ENCODE data around the gene TARS2.

TARS2 gene

DNA sequence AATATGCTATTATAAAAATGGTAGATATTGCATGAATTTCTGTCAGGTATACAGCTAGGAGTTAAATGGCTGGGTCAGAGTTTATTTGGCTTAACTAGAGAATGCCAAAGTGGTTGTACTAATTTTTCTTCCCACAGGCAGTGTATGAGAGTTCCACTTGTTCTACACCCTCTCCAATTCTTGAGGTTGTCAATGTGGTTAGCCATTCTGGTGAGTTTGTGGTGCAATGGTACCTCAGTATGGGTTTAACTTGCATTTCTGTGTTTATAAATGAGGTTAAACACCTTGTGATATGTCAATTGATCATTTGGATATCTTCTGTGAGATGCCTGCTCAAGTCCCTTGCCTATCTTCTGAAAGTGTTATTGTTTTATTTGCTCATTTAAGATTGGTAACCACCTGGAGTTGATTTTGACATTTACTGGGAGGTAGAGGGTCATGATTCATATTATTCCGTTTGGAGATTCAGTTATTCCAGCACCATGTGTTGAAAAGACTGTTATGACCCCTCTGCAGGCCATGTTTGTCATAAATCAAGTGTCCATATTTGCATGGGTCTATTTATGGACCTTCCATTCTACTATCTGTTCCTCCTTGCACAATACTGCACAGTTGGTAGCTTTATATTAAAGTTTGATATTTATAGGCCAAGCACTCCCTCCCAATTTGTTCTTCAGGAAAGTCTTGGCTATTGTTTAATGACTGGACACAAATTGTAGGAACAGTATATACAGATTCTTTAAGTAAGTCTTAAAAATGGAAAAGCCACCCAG is 34.2 kb downstream of the TARS2 start:
- H3K9me3 ChIP-seq (ENCODE audit: insufficient read depth, low read depth, low read length): no peaks in the 10 kb centered on the region
- no peaks in the 10 kb centered on the region for H3K27me3 ChIP-seq (ENCODE audit: insufficient read depth, low read length)
- no peak overlapping the region for H4K12ac ChIP-seq (ENCODE audit: low read depth, low read length)
- no peak overlapping the region for H3K4me2 ChIP-seq (ENCODE audit: low read length)
- no peaks in the 10 kb centered on the region for H3K36me3 ChIP-seq (ENCODE audit: control insufficient read depth in 1 of 2, insufficient read depth in 2 of 2, low read length in 2 of 2)
- H3K4me3 ChIP-seq (ENCODE audit: low read depth, low read length): no peak overlapping the region
- H2AK5ac ChIP-seq (ENCODE audit: low read length): no peak overlapping the region
- no peak overlapping the region for H4K8ac ChIP-seq (ENCODE audit: low read depth, low read length)
- no peak overlapping the region for H2BK5ac ChIP-seq (ENCODE audit: low read depth, low read length, poor library complexity)
- H3K4ac ChIP-seq (ENCODE audit: low read depth, low read length): no peak overlapping the region
- WGBS (ENCODE audit: extremely low coverage, insufficient coverage, insufficient read length): no CpG with 5 or more reads among the region's 1 CpG
- no peak overlapping the region for H2AFZ ChIP-seq (ENCODE audit: insufficient read depth, low read length, poor library complexity)
- H3K9ac ChIP-seq (ENCODE audit: low read length): no peak overlapping the region
- no peaks in the 10 kb centered on the region for H3K79me1 ChIP-seq (ENCODE audit: low read length)
- no peak overlapping the region for H3K18ac ChIP-seq (ENCODE audit: low read length)
- no peak overlapping the region for H2BK120ac ChIP-seq (ENCODE audit: insufficient read depth, low read length, poor library complexity)
- no peak overlapping the region for H3K23ac ChIP-seq (ENCODE audit: low read length)
- no peak overlapping the region for H4K91ac ChIP-seq (ENCODE audit: low read depth, low read length)
- no peaks in the 10 kb centered on the region for H3K79me2 ChIP-seq (ENCODE audit: control insufficient read depth, insufficient read depth, low read length, poor library complexity)
- no peak overlapping the region for H2BK12ac ChIP-seq (ENCODE audit: low read length)
- H3K27ac ChIP-seq (ENCODE audit: low read depth, low read length): no peak overlapping the region
- no peak overlapping the region for H3K14ac ChIP-seq (ENCODE audit: low read length)
- DNase-seq: no peak
- H3K4me1 ChIP-seq (ENCODE audit: control insufficient read depth in 1 of 2, insufficient read depth in 2 of 2, low read length in 2 of 2): no peaks in the 10 kb centered on the region

DNA sequence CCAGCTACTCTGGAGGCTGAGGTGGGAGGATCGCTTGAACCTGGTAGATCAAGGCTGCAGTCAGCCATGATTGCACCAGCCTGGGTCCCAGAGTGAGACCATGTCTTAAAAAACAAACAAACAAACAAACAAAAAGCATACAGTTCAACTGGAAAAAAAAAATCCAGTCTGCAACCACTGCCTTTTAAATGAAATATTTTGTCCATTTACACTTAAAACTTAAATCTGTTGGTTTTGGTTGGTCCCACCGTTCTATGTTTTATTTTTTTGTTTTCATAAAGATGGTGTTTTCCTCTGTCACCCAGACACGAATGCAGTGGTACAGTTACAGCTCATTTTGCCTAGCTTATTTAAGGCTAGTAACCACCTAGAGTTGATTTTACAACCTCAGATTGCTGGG is 38.1 kb downstream of the TARS2 start:
- H3K18ac ChIP-seq (ENCODE audit: low read length): no peak overlapping the region
- H3K36me3 ChIP-seq (ENCODE audit: control insufficient read depth in 1 of 2, insufficient read depth in 2 of 2, low read length in 2 of 2): no peaks in the 10 kb centered on the region
- no peaks in the 10 kb centered on the region for H3K27me3 ChIP-seq (ENCODE audit: insufficient read depth, low read length)
- peaks cover under 1 to 2% of the 10 kb centered on the region in 2 experiments for H3K4me1 ChIP-seq (ENCODE audit: control insufficient read depth in 1 of 2, insufficient read depth in 2 of 2, low read length in 2 of 2)
- H3K9me3 ChIP-seq (ENCODE audit: insufficient read depth, low read depth, low read length): no peaks in the 10 kb centered on the region
- no peak overlapping the region for H3K4me3 ChIP-seq (ENCODE audit: low read depth, low read length)
- no peak overlapping the region for H3K23ac ChIP-seq (ENCODE audit: low read length)
- H4K91ac ChIP-seq (ENCODE audit: low read depth, low read length): no peak overlapping the region
- H2AK5ac ChIP-seq (ENCODE audit: low read length): no peak overlapping the region
- H2AFZ ChIP-seq (ENCODE audit: insufficient read depth, low read length, poor library complexity): no peak overlapping the region
- H3K79me1 ChIP-seq (ENCODE audit: low read length): no peaks in the 10 kb centered on the region
- no peak overlapping the region for H3K9ac ChIP-seq (ENCODE audit: low read length)
- H3K79me2 ChIP-seq (ENCODE audit: control insufficient read depth, insufficient read depth, low read length, poor library complexity): no peaks in the 10 kb centered on the region
- no peak overlapping the region for H4K12ac ChIP-seq (ENCODE audit: low read depth, low read length)
- H3K4ac ChIP-seq (ENCODE audit: low read depth, low read length): no peak overlapping the region
- no CpG with 5 or more reads among the region's 3 CpGs for WGBS (ENCODE audit: extremely low coverage, insufficient coverage, insufficient read length)
- H3K27ac ChIP-seq (ENCODE audit: low read depth, low read length): no peak overlapping the region
- H3K14ac ChIP-seq (ENCODE audit: low read length): no peak overlapping the region
- DNase-seq: no peak
- H2BK5ac ChIP-seq (ENCODE audit: low read depth, low read length, poor library complexity): no peak overlapping the region
- H3K4me2 ChIP-seq (ENCODE audit: low read length): no peak overlapping the region
- no peak overlapping the region for H2BK120ac ChIP-seq (ENCODE audit: insufficient read depth, low read length, poor library complexity)
- no peak overlapping the region for H4K8ac ChIP-seq (ENCODE audit: low read depth, low read length)
- no peak overlapping the region for H2BK12ac ChIP-seq (ENCODE audit: low read length)

DNA sequence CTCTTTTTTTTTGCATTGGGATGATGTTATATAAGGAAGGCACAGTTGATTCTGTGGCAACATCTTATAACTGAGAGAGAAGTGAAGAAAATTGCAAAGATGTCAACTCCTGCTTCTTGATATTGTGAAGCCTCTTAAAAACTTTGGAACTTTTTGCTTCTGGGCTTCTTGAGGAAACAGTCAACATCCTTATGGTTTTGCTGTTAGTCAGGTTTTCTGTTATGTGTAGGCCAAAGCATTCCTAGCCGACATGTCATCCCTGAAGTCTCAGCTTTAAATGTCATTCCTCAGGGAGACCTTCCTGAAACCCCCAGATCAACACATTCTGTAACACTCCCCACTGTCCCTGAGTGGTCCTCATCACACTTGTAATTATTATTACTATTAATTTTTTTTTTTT is 41.0 kb downstream of the TARS2 start:
- Histone ChIP-seq H2BK5ac (ENCODE audit: low read depth, low read length, poor library complexity) (no peak overlapping the region), H3K4ac (ENCODE audit: low read depth, low read length) (no peak overlapping the region), H2BK120ac (ENCODE audit: insufficient read depth, low read length, poor library complexity) (no peak overlapping the region), H3K23ac (ENCODE audit: low read length) (no peak overlapping the region), H4K12ac (ENCODE audit: low read depth, low read length) (no peak overlapping the region), H3K36me3 (ENCODE audit: control insufficient read depth in 1 of 2, insufficient read depth in 2 of 2, low read length in 2 of 2) (no peaks in the 10 kb centered on the region), H2AFZ (ENCODE audit: insufficient read depth, low read length, poor library complexity) (no peak overlapping the region), H2BK12ac (ENCODE audit: low read length) (no peak overlapping the region), H3K18ac (ENCODE audit: low read length) (no peak overlapping the region), H4K91ac (ENCODE audit: low read depth, low read length) (no peak overlapping the region), H3K79me2 (ENCODE audit: control insufficient read depth, insufficient read depth, low read length, poor library complexity) (no peaks in the 10 kb centered on the region), H2AK5ac (ENCODE audit: low read length) (no peak overlapping the region), H3K4me2 (ENCODE audit: low read length) (no peak overlapping the region), H3K4me1 (ENCODE audit: control insufficient read depth in 1 of 2, insufficient read depth in 2 of 2, low read length in 2 of 2) (peaks cover 10 to 11% of the 10 kb centered on the region in 2 experiments), H3K27me3 (ENCODE audit: insufficient read depth, low read length) (no peaks in the 10 kb centered on the region), H3K9ac (ENCODE audit: low read length) (no peak overlapping the region), H3K27ac (ENCODE audit: low read depth, low read length) (no peak overlapping the region), H3K79me1 (ENCODE audit: low read length) (peaks cover 5% of the 10 kb centered on the region), H3K14ac (ENCODE audit: low read length) (no peak overlapping the region), H3K9me3 (ENCODE audit: insufficient read depth, low read depth, low read length) (no peaks in the 10 kb centered on the region), H3K4me3 (ENCODE audit: low read depth, low read length) (no peak overlapping the region), H4K8ac (ENCODE audit: low read depth, low read length) (no peak overlapping the region)
- WGBS (ENCODE audit: extremely low coverage, insufficient coverage, insufficient read length): no CpG with 5 or more reads among the region's 1 CpG
- DNase-seq: peak in 1 of 2 donors; percentile 63

DNA sequence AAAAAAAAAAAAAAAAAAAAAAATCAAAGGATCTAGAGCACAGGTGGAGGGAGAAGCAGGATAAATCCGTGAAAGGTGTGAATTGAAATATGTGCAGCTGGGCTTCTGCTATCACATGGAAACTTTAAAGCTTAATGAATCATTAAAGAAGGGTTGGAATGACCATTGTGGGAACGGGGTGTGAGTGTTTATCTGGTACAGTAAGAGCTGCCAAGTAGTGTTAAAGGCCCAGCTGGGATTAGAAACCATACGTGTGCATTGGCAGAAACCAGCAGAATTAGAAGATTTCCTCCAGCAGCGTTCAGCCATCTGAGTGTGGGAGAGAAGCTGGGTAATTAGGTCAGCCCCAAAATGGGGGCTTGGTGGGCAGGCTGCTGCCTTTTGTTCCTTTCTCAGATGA is 41.8 kb downstream of the TARS2 start:
- peak overlapping the region; percentile 27 for H2BK120ac ChIP-seq (ENCODE audit: insufficient read depth, low read length, poor library complexity)
- H3K36me3 ChIP-seq (ENCODE audit: control insufficient read depth in 1 of 2, insufficient read depth in 2 of 2, low read length in 2 of 2): no peaks in the 10 kb centered on the region
- H4K8ac ChIP-seq (ENCODE audit: low read depth, low read length): no peak overlapping the region
- no peak overlapping the region for H3K18ac ChIP-seq (ENCODE audit: low read length)
- H3K4me1 ChIP-seq (ENCODE audit: control insufficient read depth in 1 of 2, insufficient read depth in 2 of 2, low read length in 2 of 2): peaks cover 10 to 11% of the 10 kb centered on the region in 2 experiments
- H3K14ac ChIP-seq (ENCODE audit: low read length): no peak overlapping the region
- H3K4me2 ChIP-seq (ENCODE audit: low read length): no peak overlapping the region
- H3K23ac ChIP-seq (ENCODE audit: low read length): no peak overlapping the region
- no peak for DNase-seq
- no CpG with 5 or more reads among the region's 4 CpGs for WGBS (ENCODE audit: extremely low coverage, insufficient coverage, insufficient read length)
- no peak overlapping the region for H4K91ac ChIP-seq (ENCODE audit: low read depth, low read length)
- H4K12ac ChIP-seq (ENCODE audit: low read depth, low read length): no peak overlapping the region
- no peak overlapping the region for H3K9ac ChIP-seq (ENCODE audit: low read length)
- H3K79me2 ChIP-seq (ENCODE audit: control insufficient read depth, insufficient read depth, low read length, poor library complexity): no peaks in the 10 kb centered on the region
- H2BK5ac ChIP-seq (ENCODE audit: low read depth, low read length, poor library complexity): no peak overlapping the region
- H3K27ac ChIP-seq (ENCODE audit: low read depth, low read length): no peak overlapping the region
- H2AFZ ChIP-seq (ENCODE audit: insufficient read depth, low read length, poor library complexity): no peak overlapping the region
- no peak overlapping the region for H3K4ac ChIP-seq (ENCODE audit: low read depth, low read length)
- no peak overlapping the region for H3K4me3 ChIP-seq (ENCODE audit: low read depth, low read length)
- H3K27me3 ChIP-seq (ENCODE audit: insufficient read depth, low read length): no peaks in the 10 kb centered on the region
- H2BK12ac ChIP-seq (ENCODE audit: low read length): no peak overlapping the region
- peaks cover 5% of the 10 kb centered on the region for H3K79me1 ChIP-seq (ENCODE audit: low read length)
- no peaks in the 10 kb centered on the region for H3K9me3 ChIP-seq (ENCODE audit: insufficient read depth, low read depth, low read length)
- no peak overlapping the region for H2AK5ac ChIP-seq (ENCODE audit: low read length)
